Heart left ventricle (tissue), 16 donors: ENCODE measurements around the gene ERP27. TPM values are rescaled to one million over a fixed set of nuclear protein-coding genes. Genes with fewer than 3 reads are reported as not detected.

Source experiments
- ATAC-seq, 4 donors: fragments of 200-7000 bp; cut with Tn5 transposase; one replicate each; pipeline ENCODE4 v1.9.1; 2020 to 2022; ENCODE audit warnings: moderate library complexity in 4 of 4, mild to moderate bottlenecking in 3 of 4, moderate number of reproducible peaks in 1 of 4
- DNase-seq, 5 donors: peaks; one replicate each; pipeline ENCODE4 v3.0.0-alpha.2; 2020
- H3K27ac ChIP-seq, 12 donors: fragments of 200-600 bp; sonication (generic) in 4 of 12; one replicate each; pipeline versions ENCODE4 v1.5.0 to v1.8.0; 2016 to 2022; ENCODE audit warnings: mild to moderate bottlenecking in 2 of 12
- H3K27me3 ChIP-seq, 9 donors: fragments of 200-600 bp; sonication (generic) in 2 of 9; one replicate each; pipeline versions ENCODE4 v1.5.1 to v1.8.0; 2016 to 2022; ENCODE audit warnings: mild to moderate bottlenecking in 3 of 9
- H3K36me3 ChIP-seq, 9 donors: fragments of 200-600 bp; sonication (generic) in 2 of 9; one replicate each; pipeline versions ENCODE4 v1.5.0 to v1.8.0; 2018 to 2022; ENCODE audit warnings: mild to moderate bottlenecking in 2 of 9
- H3K4me1 ChIP-seq, 12 donors: fragments of 200-600 bp; sonication (generic) in 4 of 12; one replicate each; pipeline versions ENCODE4 v1.5.0 to v1.8.0; 2016 to 2022; ENCODE audit warnings: mild to moderate bottlenecking in 3 of 12
- H3K4me3 ChIP-seq, 12 donors: fragments of 200-600 bp; sonication (generic) in 4 of 12; one replicate each; pipeline versions ENCODE4 v1.5.0 to v1.8.0; 2017 to 2022; ENCODE audit warnings: mild to moderate bottlenecking in 9 of 12, moderate library complexity in 4 of 12
- H3K9me3 ChIP-seq, 12 donors: fragments of 200-600 bp; sonication (generic) in 4 of 12; one replicate each; pipeline versions ENCODE4 v1.5.0 to v1.8.0; 2016 to 2022; ENCODE audit warnings: mild to moderate bottlenecking in 1 of 12
- POLR2A ChIP-seq, 2 donors: fragments of 450-650 bp; IDR thresholded peaks; one replicate each; pipeline ENCODE4 v1.6.1; 2017; ENCODE audit warnings: antibody characterized with exemption in 2 of 2, mild to moderate bottlenecking in 2 of 2, moderate library complexity in 2 of 2
- WGBS, 4 donors: extraction: QIAGEN DNeasy Blood & Tissue Kit in 2 of 4; methylation state at CpG; one replicate each; pipeline versions ENCODE4 v1.1.5 to v1.1.7; 2013 to 2018; 5-methylcytosine and 5-hydroxymethylcytosine counted together
- intact Hi-C, 10 donors: fragments of 100-400 bp; cut with DNase I; formaldehyde crosslinking; loops; one replicate each; pipeline versions ENCODE4 v1.11.1 to v1.14.2; 2022
- polyA plus RNA-seq, 2 donors: library from polyadenylated mRNA; stranded (reverse); fragments of 200-250 nt; gene quantifications; one replicate each; pipeline ENCODE4 v1.2.3, GENCODE V29; 2013
- total RNA-seq, 9 donors: library from RNA; depleted of rRNA in 2 of 9; stranded (reverse); fragments of >200 nt in 2 of 9; fragmentation: NEBNext Ultra II Directional in 3 of 9; extraction: Animal tissue kit (Norgen Biotek cat#: 25700) in 3 of 9; gene quantifications; one replicate each; pipeline versions ENCODE4 v1.1.0 to v1.2.4, GENCODE V29; 2016 to 2023
- TF ChIP-seq, protein P1 (sequence below), 12 donors: fragments of 200-600 bp; sonication (generic) in 4 of 12; IDR thresholded peaks; one replicate each; pipeline versions ENCODE4 v1.5.0 to v1.8.0; 2018 to 2022; ENCODE audit warnings: antibody characterized with exemption in 12 of 12, mild to moderate bottlenecking in 5 of 12
- donor health status: ischemic (EF 13 %, LVEDD 7.1; RV severe dilation, severe dysfunction).
- donor health status: healthy with polysubstance abuse.
- donor health status: DM: no; HTN: yes; CAD: no.
- donor health status: DM: no; HTN: no; CAD: no.
- donor health status: ischemic (EF 25% LVEDD 6.9; RV normal size, moderate dysfunction).
- donor health status: ischemic (EF 25% LVEDD 5.7; RV mildly dilated, moderate dysfunction).
- donor health status: healthy.
- donor health status: DM: yes; HTN: yes; CAD: no.
- donor health status: ischemic (EF 35%, LVEDD 5.7; RV mildly dilated, moderate dysfunction).
- donor health status: nonischemic (EF 11% LVEDD 7.7; RV severe dilation, severe dysfunction).
- donor health status: DM: yes; HTN: yes; CAD: no.
- donor health status: PGD.
- donor health status: ischemic (EF 29% LVEDD 5.4; RV normal size, mild dysfunction).
- donor health status: nonischemic (EF 23%, LVEDD 6.1; RV moderate dilation, normal function).

Gene ERP27
- total and polyA plus RNA-seq, 11 donors = 0.12 to 0.93 (median 0.22) TPM; not detected in 2

DNA sequence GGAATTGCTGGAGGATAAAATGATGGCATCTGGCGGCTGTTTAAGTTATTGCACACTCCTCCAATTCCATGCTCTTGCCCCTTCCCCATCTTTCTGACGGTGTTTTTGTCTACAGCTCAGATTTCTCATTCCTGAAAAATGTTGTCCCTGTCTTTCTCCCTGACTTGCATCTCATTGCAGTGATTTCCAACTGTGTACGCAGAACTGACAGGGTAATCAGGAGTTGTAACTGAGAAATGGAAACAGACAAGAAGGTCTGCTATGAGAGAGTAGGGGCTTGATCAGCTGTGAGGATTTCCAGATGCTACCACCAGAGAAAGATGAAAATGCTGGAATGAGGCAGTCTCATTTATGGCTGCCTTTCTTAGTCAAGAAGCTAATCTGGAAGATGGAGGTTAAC, 1.3 kb downstream of the ERP27 start:
- intact Hi-C loops = loop anchor here in 1 of 10 donors (10.0 kb wide), 1 partner anchor 48 kb away; no protein-coding TSS in a partner anchor

DNA sequence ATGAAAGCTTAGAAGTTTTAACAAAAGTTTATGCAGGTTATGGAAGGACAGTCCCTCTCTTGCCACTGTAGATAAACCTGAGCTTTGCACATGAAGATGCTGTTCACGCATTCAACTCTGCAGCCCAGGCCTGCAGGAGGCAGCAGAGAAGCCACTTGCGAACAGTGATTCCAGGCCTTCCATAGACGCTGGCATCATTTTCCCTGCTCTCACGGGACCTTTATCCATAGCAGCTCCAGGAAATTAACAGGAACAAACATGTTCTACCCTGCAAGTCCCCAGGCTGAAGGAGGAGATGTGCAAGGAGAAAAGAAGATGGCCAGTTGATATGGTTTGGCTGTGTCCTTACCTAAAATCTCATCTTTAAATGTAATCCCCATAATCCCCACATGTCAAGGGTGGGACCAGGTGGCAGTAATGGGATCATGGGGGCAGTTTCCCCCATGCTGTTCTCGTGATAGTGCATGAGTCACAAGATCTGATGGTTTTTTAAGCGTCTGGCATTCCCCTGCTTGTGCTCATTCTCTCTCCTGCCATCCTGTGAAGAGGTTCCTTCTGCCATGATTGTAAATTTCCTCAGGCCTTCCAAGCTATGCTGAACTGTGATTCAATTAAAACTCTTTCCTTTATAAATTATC, 2.0 kb downstream of the ERP27 start:
- 70 to 79% (median 73%) methylated on average over 6 of the region's 6 CpGs for WGBS, 4 donors
- TF ChIP-seq POLR2A (IDR thresholded peaks at IDR 0.05) = no peak
- TF ChIP-seq, protein P1, sequence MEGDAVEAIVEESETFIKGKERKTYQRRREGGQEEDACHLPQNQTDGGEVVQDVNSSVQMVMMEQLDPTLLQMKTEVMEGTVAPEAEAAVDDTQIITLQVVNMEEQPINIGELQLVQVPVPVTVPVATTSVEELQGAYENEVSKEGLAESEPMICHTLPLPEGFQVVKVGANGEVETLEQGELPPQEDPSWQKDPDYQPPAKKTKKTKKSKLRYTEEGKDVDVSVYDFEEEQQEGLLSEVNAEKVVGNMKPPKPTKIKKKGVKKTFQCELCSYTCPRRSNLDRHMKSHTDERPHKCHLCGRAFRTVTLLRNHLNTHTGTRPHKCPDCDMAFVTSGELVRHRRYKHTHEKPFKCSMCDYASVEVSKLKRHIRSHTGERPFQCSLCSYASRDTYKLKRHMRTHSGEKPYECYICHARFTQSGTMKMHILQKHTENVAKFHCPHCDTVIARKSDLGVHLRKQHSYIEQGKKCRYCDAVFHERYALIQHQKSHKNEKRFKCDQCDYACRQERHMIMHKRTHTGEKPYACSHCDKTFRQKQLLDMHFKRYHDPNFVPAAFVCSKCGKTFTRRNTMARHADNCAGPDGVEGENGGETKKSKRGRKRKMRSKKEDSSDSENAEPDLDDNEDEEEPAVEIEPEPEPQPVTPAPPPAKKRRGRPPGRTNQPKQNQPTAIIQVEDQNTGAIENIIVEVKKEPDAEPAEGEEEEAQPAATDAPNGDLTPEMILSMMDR (IDR thresholded peaks at IDR 0.05) = peak in 7 of 12 donors; percentile 4 to 36 (median 25)
- no peaks in the 10 kb centered on the region for H3K9me3 ChIP-seq
- ATAC-seq (no peak), DNase-seq (no peak)
- no peaks in the 10 kb centered on the region for H3K27me3 ChIP-seq
- no peak overlapping the region for H3K4me3 ChIP-seq
- no peak overlapping the region for H3K27ac ChIP-seq
- H3K36me3 ChIP-seq = peaks cover 0 to 22% (median 3%) of the 10 kb centered on the region in 9 donors
- intact Hi-C loops = loop anchor here in 1 of 10 donors (10.0 kb wide), 1 partner anchor 48 kb away; no protein-coding TSS in a partner anchor
- H3K4me1 ChIP-seq = peaks cover 0 to 4% (median 0%) of the 10 kb centered on the region in 12 donors

More for the DNA sequence above, 1.3 kb downstream of the ERP27 start:
- DNase-seq (no peak), ATAC-seq (no peak)
- no peaks in the 10 kb centered on the region for H3K27me3 ChIP-seq
- peaks cover 0 to 29% (median 7%) of the 10 kb centered on the region in 9 donors for H3K36me3 ChIP-seq
- H3K4me3 ChIP-seq = no peak overlapping the region
- H3K27ac ChIP-seq = no peak overlapping the region
- 91 to 95% (median 92%) methylated on average over 3 of the region's 3 CpGs for WGBS, 4 donors
- H3K4me1 ChIP-seq = peaks cover 0 to 4% (median 0%) of the 10 kb centered on the region in 12 donors
- no peaks in the 10 kb centered on the region for H3K9me3 ChIP-seq
- TF ChIP-seq POLR2A (IDR thresholded peaks at IDR 0.05) = no peak
- TF ChIP-seq, protein P1 (IDR thresholded peaks at IDR 0.05) = no peak

DNA sequence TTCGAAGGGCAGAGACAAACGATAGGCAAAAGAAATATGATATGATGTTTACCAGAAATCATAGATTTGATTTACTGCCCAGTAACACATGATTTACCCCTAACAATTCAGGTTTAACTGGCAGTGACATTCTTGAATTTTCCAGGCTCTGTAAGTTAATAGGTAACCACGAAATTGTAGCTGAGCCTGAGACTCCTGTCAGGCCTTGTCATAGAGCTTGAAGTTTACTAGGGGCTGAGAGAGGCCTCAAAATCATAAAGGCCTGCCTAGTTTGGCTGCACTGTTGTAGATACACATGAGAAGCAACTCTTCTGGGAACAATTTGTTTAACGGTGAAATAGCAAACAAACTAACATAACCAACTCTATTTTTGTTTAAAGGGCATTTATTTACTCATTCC, 3.3 kb downstream of the ERP27 start:
- peaks cover 0 to 27% (median 0%) of the 10 kb centered on the region in 9 donors for H3K36me3 ChIP-seq
- H3K27me3 ChIP-seq = no peaks in the 10 kb centered on the region
- no peaks in the 10 kb centered on the region for H3K9me3 ChIP-seq
- 82 to 89% (median 87%) methylated on average over 4 of the region's 4 CpGs for WGBS, 4 donors
- H3K27ac ChIP-seq = no peak overlapping the region
- H3K4me1 ChIP-seq = peaks cover 0 to 4% (median 0%) of the 10 kb centered on the region in 12 donors
- ATAC-seq (no peak), DNase-seq (no peak)
- intact Hi-C loops = loop anchor here in 1 of 10 donors (10.0 kb wide), 1 partner anchor 50 kb away; no protein-coding TSS in a partner anchor
- no peak overlapping the region for H3K4me3 ChIP-seq
- TF ChIP-seq, protein P1 (IDR thresholded peaks at IDR 0.05) = no peak
- no peak for TF ChIP-seq POLR2A (IDR thresholded peaks at IDR 0.05)

DNA sequence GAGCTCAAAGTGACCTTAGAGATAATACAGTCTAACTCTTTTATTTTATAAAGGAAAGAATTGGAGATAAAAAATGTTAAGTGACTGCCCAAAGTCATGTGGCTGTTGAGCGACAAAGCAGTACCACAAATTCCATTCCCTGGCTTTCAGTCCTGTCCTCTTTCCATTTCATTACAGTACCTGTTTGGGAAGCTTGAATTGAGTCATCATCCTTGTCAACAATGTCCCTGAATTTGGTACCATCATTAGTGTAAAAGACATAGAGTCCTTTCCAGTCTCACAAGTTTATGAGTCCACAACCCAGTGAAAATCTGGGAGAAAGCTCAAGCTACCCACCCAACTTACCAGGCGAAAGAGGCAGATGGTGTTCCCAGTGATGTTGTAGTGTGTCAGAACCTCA, 3.8 kb downstream of the ERP27 start:
- peaks cover 0 to 5% (median 0%) of the 10 kb centered on the region in 12 donors for H3K4me1 ChIP-seq
- H3K4me3 ChIP-seq = no peak overlapping the region
- no peak overlapping the region for H3K27ac ChIP-seq
- H3K36me3 ChIP-seq = peaks cover 0 to 29% (median 0%) of the 10 kb centered on the region in 9 donors
- intact Hi-C loops = loop anchor here in 1 of 10 donors (10.0 kb wide), 1 partner anchor 50 kb away; no protein-coding TSS in a partner anchor
- TF ChIP-seq POLR2A (IDR thresholded peaks at IDR 0.05) = no peak
- TF ChIP-seq, protein P1 (IDR thresholded peaks at IDR 0.05) = no peak
- DNase-seq (no peak), ATAC-seq (no peak)
- H3K27me3 ChIP-seq = no peaks in the 10 kb centered on the region
- no peaks in the 10 kb centered on the region for H3K9me3 ChIP-seq
- 96 to 99% (median 98%) methylated on average over 2 of the region's 2 CpGs for WGBS, 4 donors
